HG02623 (cell line): Measurements from ENCODE around the gene LRBA.

ENCODE experiments used
- ATAC-seq: cut with Tn5 transposase; IDR thresholded peaks from one replicate; pipeline ENCODE4 v1.9.1; 2021; ENCODE audit warnings: moderate library complexity; ENCODE audit not compliant: unreplicated experiment

LRBA gene

GRCh38 chr4:150598909-150599308, 416.2 kb downstream of the LRBA start:
- no peak for ATAC-seq

GRCh38 chr4:150593996-150594395, 421.1 kb downstream of the LRBA start:
- no peak for ATAC-seq

- no peak for ATAC-seq
These were observed 423.2 kb downstream of the LRBA start for GRCh38 chr4:150591904-150592303.

- ATAC-seq: no peak
These were observed 423.7 kb downstream of the LRBA start for GRCh38 chr4:150591406-150591805.

- ATAC-seq: no peak
These were observed 424.5 kb downstream of the LRBA start for GRCh38 chr4:150590631-150591030.

DNA sequence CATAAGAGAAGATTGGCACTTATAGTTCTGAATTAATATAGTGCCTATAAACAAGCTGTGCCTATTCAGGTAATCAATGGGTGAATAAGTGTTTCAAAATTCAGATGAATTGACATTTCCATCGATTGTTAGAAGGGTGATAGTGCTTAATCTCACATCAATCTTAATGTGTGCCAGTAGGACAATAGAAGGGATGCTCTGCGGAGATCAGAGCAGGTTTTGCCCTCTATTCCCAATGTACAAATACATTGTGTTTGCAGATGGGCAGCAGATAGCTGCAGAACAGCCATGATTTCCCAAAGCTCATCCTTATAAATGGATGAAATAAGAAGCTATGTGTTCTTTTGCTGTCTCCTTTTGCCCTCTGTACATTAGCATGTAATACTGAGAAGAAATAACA, 425.9 kb downstream of the LRBA start:
- no peak for ATAC-seq

DNA sequence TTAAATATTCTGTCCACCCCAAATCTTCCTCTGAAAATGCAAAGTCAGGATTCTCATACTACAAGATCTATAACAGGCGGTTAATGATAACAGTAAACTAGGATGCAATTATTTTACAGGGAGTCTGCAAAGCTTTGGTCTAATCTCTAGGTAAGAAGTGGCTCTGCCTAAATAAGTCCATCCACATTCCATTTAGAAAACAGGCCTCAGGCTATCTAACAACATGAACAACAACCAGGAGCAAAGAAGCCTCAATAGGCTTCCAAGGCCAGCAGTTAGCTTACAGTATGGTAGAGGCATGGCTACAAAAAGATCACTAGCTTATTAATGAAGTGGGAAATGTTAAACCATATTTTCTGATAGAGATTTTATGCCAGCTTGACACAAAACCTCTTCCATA, 426.8 kb downstream of the LRBA start:
- ATAC-seq: no peak

GRCh38 chr4:150586162-150586810, 428.8 kb downstream of the LRBA start:
- ATAC-seq: no peak

GRCh38 chr4:150585611-150586010, 429.5 kb downstream of the LRBA start:
- ATAC-seq: no peak

GRCh38 chr4:150584111-150584915, 430.8 kb downstream of the LRBA start:
- no peak for ATAC-seq

- ATAC-seq: no peak
These were observed 431.6 kb downstream of the LRBA start for GRCh38 chr4:150583287-150584110.

DNA sequence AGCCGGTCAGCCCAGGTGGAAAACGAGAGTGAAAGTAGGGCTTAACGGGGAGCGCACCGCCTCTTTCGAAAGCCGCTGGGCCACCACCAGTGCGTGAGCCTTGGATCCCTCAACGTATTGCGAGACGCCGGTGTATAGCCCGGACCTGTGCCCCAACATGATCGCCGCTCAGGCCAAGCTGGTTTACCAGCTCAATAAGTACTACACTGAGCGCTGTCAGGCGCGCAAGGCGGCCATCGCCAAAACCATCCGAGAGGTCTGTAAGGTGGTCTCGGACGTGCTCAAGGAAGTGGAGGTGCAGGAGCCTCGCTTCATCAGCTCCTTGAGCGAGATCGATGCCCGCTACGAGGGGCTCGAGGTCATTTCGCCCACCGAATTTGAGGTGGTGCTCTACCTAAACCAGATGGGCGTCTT, 432.2 kb downstream of the LRBA start:
- no peak for ATAC-seq

DNA sequence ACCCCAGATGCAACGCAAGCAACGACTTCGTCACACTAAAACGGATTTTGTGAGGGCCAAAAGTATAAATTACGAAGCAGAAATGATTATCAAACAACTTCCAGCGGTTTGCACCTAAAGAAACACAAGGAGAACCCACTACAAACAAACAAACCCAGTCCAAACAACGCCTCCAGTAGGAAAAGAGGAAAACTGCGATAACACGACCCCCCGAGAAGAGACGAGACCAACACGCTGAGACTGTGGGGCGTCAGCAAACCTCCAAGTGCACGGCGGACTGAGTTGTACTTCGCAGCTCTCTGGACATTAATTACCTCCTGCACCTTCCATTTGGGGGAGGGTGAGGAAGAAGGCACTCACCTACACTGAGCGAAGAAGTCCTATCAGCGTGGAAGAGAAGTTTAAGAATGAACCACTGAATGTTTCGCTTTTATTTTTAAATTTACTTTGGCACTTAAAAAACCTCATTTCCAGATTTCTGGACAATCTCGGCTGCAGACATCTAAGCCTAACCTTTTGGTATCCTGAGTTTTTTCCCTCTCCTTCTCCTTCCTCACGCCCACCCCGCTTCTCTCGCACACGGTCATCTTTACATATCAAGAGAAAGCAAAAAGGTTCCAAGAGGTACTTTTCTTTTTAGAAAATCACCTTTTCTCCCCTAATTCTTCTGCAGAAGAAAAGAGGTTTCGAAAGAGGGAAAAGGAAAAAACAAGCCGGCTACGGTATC, 432.8 kb downstream of the LRBA start, which contains the start of gene MAB21L2:
MAB21L2 (plus strand) TSS at position 6 of the 727 bp plus-strand sequence. CDS start 879 bp downstream, outside the sequence.
- ATAC-seq: no peak

DNA sequence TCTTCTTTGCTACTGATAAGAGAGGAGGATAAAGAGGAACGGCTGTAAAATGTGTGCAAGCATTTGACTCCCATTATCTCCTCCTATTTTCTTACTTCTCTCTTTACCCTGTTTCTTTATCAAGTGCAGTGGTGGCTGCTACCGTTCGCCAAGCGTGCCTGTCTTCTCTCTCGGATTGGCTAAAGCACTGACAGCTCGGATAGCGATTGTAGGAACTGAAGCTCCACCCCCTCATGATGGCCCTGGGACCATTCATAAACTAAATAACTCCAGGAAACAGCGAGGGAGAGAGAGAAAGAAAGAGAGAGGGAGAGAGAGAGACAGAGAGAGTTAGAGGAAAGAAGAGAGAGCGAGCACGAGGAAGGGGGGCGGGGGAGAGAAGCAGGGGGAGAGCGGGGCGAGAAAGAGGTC, 433.4 kb downstream of the LRBA start:
- no peak for ATAC-seq

- no peak for ATAC-seq
These were observed 434.0 kb downstream of the LRBA start for GRCh38 chr4:150581056-150581605.

DNA sequence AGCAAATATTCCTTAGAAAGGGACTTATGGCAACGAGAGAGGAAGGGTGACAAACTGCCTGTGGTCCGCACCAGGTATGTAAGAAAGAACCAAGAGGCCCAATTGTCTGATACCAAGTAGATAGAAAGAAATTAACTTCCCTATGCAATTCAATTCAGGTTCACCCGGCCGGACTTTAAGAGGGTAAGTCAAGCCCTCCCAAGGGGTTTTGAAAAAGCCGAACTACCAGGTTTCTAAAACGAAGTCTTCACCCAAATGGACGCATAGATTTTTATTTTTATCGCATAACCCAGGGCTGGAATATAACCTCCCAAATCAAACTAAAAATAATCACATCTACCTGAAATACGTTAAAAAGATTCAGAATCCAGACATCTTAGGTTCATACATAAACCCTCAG, 434.8 kb downstream of the LRBA start:
- ATAC-seq: no peak

DNA sequence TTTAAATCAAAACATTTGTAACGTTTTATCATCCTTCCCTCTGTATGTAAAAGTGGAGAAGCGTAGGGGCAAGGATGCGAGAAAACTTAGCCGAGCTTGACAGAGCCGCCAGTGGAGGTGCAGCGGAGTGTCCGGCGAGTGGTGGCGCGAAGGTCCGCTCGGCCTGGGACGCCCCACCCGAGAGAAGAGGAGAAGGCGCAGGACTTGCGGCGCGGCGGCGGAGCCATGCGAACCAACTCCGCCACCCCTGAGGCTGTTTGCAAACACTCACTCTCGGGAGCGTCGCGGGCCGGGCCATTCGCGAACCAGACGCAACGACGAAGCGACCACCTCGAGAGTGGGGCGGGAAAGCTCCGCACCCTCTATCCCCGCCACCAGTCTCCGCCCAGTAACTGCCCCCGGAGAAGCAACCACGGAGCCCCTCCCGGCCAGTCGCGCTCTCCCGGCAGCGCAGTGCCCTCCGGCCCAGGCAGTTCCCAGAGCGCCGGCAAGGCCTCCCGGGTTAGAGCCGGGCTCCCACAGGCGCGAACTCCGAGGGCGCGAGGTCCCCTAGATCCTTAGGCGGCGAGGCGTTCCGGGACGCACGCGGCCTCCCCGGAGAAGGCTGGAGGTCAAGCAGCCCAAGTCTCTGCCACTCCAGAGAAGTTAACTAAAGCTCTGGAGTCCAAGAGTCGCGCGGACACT, 435.4 kb downstream of the LRBA start:
- ATAC-seq: no peak

- no peak for ATAC-seq
These were observed 436.2 kb downstream of the LRBA start for GRCh38 chr4:150578745-150579501.

DNA sequence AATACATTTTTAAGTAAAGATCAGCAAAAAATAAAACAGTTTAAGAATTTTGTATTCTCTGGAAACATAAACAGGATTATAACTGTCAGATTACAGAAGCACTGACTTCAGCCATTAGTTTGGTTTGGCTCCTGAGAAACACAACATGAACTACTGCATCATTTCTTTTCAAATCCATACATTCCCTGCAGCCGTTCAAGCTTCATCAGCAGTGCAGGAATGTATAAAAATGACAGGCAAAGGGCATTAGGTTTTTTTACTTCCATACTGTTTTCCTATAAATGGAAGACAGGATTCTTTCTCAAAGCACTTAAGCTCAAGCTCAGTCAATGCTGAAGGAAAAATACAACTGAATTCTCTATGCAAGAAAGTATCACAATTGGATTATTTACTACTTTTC, 437.3 kb downstream of the LRBA start:
- no peak for ATAC-seq
